Right lobe of liver (tissue), 6 donors: Measurements from ENCODE around the gene OR51B4. TPM values are rescaled to one million over a fixed set of nuclear protein-coding genes. Genes with fewer than 3 reads are reported as not detected.
"Not testable (repeated sequence)": the region's sequence is repeated elsewhere in the genome, so short reads cannot be mapped to it uniquely, and the experiment has no call there.

ENCODE experiments used
- ATAC-seq, 4 donors: fragments of 200-7000 bp; cut with Tn5 transposase; one replicate each; pipeline ENCODE4 v1.9.1; 2020; ENCODE audit warnings: mild to moderate bottlenecking in 4 of 4, moderate library complexity in 4 of 4
- DNase-seq, 3 donors: peaks; one replicate each; pipeline ENCODE4 v3.0.0-alpha.2; 2020
- H3K27ac ChIP-seq, 3 donors: fragments of 200-600 bp; one replicate each; pipeline ENCODE4 v1.8.0; 2022
- H3K27me3 ChIP-seq, 2 donors: fragments of 200-600 bp; one replicate each; pipeline ENCODE4 v1.8.0; 2022
- H3K36me3 ChIP-seq, 4 donors: fragments of 200-600 bp; sonication (generic) in 1 of 4; one replicate each; pipeline versions ENCODE4 v1.5.1 to v1.8.0; 2017 to 2022; ENCODE audit warnings: control low read depth in 1 of 4
- H3K4me1 ChIP-seq, 4 donors: fragments of 200-600 bp; sonication (generic) in 1 of 4; one replicate each; pipeline versions ENCODE4 v1.5.1 to v1.8.0; 2017 to 2022; ENCODE audit warnings: control low read depth in 1 of 4
- H3K4me3 ChIP-seq, 3 donors: fragments of 200-600 bp; one replicate each; pipeline ENCODE4 v1.8.0; 2022
- H3K9me3 ChIP-seq, 4 donors: fragments of 200-600 bp; sonication (generic) in 1 of 4; one replicate each; pipeline versions ENCODE4 v1.5.1 to v1.8.0; 2017 to 2022; ENCODE audit warnings: control low read depth in 1 of 4
- POLR2A ChIP-seq: fragments of 450-650 bp; IDR thresholded peaks from one replicate; pipeline ENCODE4 v1.6.1; 2017; ENCODE audit warnings: antibody characterized with exemption, mild to moderate bottlenecking
- WGBS: methylation state at CpG from one replicate; pipeline ENCODE4 v1.1.6; 2018; ENCODE audit warnings: low coverage, low lambda C conversion rate; ENCODE audit not compliant: insufficient coverage; ENCODE audit errors: missing lambda C conversion rate; 5-methylcytosine and 5-hydroxymethylcytosine counted together
- intact Hi-C, 2 donors: fragments of 100-400 bp; cut with DNase I; formaldehyde crosslinking; loops; one replicate each; pipeline versions ENCODE4 v1.11.2 to v1.14.1; 2022
- total RNA-seq, 6 experiments: library from RNA; depleted of rRNA in 2 of 6; stranded (reverse); fragments of >200 nt in 2 of 6; fragmentation: NEBNext Ultra II Directional in 3 of 6; extraction: Animal tissue kit (Norgen Biotek cat#: 25700) in 3 of 6; gene quantifications; one replicate each; pipeline versions ENCODE4 v1.1.0 to v1.2.4, GENCODE V29; 2016 to 2023
- TF ChIP-seq, protein P1 (sequence below), 4 donors: fragments of 200-600 bp in 3 of 4; fragments of 450-650 bp in 1 of 4; IDR thresholded peaks; one replicate each; pipeline versions ENCODE4 v1.5.1 to v1.8.0; 2016 to 2022; ENCODE audit warnings: antibody characterized with exemption in 4 of 4, mild to moderate bottlenecking in 2 of 4
- donor health status: DM: no; HTN: yes; CAD: no.
- donor health status: DM: no; HTN: no; CAD: no.
- donor health status: DM: no; HTN: no; CAD: no.
- donor health status: DM: no; HTN: yes; CAD: no.
- donor health status: DM: no; HTN: yes; CAD: no.

The OR51B4 gene
- total RNA-seq, 6 experiments from 2014 or later: not detected

DNA sequence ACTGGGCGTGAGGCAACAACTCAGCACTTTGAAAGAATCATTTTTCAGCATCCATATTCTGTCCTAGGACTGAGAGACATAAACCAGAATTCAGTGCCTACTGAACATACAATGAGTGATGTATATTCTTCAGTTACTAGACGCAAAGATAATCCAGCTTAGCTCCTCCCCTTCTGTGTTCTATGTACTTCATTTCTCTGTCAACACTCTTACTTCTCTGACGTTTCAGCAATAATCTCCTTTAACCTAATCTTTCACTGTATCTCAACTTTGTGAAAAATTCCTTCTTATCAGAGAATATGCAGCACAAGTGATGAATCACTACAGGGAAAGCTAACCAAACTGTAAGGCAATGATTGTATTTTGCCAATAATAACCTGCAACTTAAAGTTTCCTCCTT, 44.1 kb upstream of the OR51B4 start:
- no peak for ATAC-seq
- Histone ChIP-seq H3K36me3 (no peaks in the 10 kb centered on the region), H3K27me3 (no peaks in the 10 kb centered on the region), H3K4me1 (no peaks in the 10 kb centered on the region), H3K27ac (no peak overlapping the region), H3K9me3 (no peaks in the 10 kb centered on the region), H3K4me3 (no peak overlapping the region)
- WGBS: 41% methylated on average over 3 of the region's 3 CpGs
- DNase-seq: no peak
- intact Hi-C loops: no loop called here
- no peak for TF ChIP-seq POLR2A
- TF ChIP-seq, protein P1, sequence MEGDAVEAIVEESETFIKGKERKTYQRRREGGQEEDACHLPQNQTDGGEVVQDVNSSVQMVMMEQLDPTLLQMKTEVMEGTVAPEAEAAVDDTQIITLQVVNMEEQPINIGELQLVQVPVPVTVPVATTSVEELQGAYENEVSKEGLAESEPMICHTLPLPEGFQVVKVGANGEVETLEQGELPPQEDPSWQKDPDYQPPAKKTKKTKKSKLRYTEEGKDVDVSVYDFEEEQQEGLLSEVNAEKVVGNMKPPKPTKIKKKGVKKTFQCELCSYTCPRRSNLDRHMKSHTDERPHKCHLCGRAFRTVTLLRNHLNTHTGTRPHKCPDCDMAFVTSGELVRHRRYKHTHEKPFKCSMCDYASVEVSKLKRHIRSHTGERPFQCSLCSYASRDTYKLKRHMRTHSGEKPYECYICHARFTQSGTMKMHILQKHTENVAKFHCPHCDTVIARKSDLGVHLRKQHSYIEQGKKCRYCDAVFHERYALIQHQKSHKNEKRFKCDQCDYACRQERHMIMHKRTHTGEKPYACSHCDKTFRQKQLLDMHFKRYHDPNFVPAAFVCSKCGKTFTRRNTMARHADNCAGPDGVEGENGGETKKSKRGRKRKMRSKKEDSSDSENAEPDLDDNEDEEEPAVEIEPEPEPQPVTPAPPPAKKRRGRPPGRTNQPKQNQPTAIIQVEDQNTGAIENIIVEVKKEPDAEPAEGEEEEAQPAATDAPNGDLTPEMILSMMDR (IDR thresholded peaks at IDR 0.05): no peak

DNA sequence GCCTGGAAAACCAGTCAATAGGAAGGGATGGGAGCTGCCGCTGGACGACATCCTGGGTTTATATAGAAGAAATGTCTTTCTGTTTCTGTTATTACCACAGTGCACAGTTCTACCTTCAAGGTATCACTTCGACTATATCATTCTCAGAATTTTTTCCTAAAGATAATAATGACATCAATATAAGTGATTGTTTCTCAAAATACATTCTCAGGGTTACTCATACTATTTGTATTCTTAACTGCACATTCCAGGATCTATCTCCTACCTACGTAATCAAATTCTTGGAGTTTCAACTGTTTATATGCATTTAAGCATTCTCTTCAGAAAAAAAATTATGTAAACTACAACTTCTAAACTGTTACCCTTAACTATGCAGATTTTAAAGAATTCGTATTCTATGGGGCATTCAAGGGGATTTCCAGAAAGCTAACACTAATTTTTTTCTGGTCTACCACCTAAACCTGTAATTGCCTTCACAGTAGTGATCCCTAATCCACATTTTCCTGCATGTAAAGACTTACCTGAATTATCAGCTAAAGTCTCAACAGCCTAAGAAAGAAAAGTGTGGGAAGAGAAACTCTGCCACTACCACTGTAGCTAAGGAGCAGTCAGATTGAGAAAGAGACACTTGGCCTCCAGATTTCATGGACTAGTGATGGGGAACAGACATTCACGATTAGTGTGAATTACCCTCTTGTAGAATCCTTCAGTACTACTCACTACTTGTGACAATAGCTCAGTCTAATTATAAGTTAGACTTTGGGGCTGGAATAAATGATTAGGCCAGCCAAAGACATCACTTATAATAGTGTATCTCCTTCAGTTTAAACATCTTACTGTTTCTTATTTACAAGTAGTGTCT, 42.0 kb upstream of the OR51B4 start, which contains the start of gene OR51B5:
OR51B5 (minus strand) TSS at position 51 of the 862 bp plus-strand sequence; CDS start at position 51, 0 bp downstream.
- Histone ChIP-seq H3K9me3 (no peaks in the 10 kb centered on the region), H3K36me3 (no peaks in the 10 kb centered on the region), H3K27me3 (no peaks in the 10 kb centered on the region), H3K27ac (no peak within 1 kb of the TSS), H3K4me1 (no peaks in the 10 kb centered on the region), H3K4me3 (no peak within 1 kb of the TSS)
- ATAC-seq: no peak
- DNase-seq: no peak
- TF ChIP-seq POLR2A: no peak
- TF ChIP-seq, protein P1 (IDR thresholded peaks at IDR 0.05): no peak
- intact Hi-C loops: no loop called here
- 54% methylated on average over 6 of the region's 6 CpGs for WGBS

DNA sequence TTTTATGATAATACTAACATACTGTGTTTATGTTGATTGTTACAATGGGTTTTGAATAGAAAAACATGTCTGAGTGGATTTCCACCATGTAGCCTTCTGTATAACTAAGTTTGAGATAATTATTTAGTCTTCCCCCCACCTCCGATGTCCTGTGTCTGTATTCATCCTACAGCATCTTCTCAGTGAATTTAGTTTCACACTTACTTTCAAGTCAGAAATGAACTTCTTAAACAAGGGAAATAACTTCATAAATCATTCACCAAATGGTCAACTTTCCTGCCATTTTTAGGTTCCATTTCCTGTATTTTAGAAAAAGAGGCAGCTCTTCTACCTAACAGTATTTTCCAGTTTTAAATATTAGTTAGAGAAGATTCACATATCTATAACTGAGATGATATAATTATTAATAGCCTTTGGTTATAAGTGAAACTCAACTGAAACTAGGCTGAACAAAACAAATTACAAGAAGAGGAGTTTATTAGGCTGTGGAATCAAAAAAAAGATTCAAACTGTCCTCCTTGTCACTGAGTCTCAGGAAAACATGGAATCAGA, 38.1 kb upstream of the OR51B4 start:
- Histone ChIP-seq H3K27ac (no peak overlapping the region), H3K9me3 (no peaks in the 10 kb centered on the region), H3K36me3 (no peaks in the 10 kb centered on the region), H3K4me3 (no peak overlapping the region), H3K27me3 (no peaks in the 10 kb centered on the region), H3K4me1 (no peaks in the 10 kb centered on the region)
- DNase-seq (no peak), ATAC-seq (no peak)
- 60% methylated on average over 1 of the region's 1 CpG for WGBS
- TF ChIP-seq, protein P1 (IDR thresholded peaks at IDR 0.05): no peak
- no peak for TF ChIP-seq POLR2A
- intact Hi-C loops: no loop called here

DNA sequence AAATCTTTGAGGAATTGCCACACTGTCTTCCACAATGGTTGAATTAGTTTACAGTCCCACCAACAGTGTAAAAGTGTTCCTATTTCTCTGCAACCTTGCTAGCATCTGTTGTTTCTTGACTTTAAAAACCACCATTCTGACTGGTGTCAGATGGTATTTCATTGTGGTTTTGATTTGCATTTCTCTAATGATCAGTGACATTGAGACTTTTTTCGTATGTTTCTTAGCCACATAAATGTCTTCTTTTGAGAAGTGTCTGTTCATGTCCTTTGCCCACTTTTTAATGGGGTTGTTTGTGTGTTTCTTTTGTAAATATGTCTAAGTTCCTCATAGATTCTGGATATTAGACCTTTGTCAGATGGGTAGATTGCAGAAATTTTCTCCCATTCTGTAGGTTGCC, 35.5 kb upstream of the OR51B4 start:
- H3K27me3 ChIP-seq, DNase-seq, H3K4me3 ChIP-seq, intact Hi-C loops, H3K36me3 ChIP-seq, H3K27ac ChIP-seq, ATAC-seq, H3K4me1 ChIP-seq, H3K9me3 ChIP-seq: not testable (repeated sequence)
- WGBS: 50% methylated on average over 1 of the region's 1 CpG

DNA sequence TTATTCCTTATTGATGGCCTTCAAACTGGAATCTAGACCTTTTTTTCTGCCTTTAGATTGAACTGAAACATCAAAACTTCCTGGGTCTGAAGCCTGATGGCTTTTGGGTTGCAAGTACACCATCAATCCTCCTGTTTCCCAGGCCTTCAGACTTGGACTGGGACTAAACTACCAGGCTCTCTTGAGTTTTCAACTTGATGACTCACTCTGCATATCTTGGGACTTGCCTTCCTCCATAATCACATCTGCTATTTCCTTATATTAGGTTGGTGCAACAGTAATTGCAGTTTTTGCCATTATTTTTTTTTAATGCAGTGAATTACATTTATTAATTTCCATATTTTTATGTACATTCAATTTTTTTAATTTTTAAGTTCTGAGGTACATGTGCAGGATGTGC, 34.6 kb upstream of the OR51B4 start:
- no peaks in the 10 kb centered on the region for H3K4me1 ChIP-seq
- no peak overlapping the region for H3K27ac ChIP-seq
- no peak overlapping the region for H3K4me3 ChIP-seq
- DNase-seq (no peak), ATAC-seq (no peak)
- intact Hi-C loops: no loop called here
- H3K27me3 ChIP-seq: no peaks in the 10 kb centered on the region
- TF ChIP-seq, protein P1 (IDR thresholded peaks at IDR 0.05): no peak
- no peak for TF ChIP-seq POLR2A
- H3K36me3 ChIP-seq: no peaks in the 10 kb centered on the region
- no peaks in the 10 kb centered on the region for H3K9me3 ChIP-seq
